ENCODE measurements around the gene ACTN2.

ACTN2 gene

GRCh38 chr1:236692128-236692527 lies 5.8 kb downstream of the ACTN2 start:
- DNase-seq, result no peak

DNA sequence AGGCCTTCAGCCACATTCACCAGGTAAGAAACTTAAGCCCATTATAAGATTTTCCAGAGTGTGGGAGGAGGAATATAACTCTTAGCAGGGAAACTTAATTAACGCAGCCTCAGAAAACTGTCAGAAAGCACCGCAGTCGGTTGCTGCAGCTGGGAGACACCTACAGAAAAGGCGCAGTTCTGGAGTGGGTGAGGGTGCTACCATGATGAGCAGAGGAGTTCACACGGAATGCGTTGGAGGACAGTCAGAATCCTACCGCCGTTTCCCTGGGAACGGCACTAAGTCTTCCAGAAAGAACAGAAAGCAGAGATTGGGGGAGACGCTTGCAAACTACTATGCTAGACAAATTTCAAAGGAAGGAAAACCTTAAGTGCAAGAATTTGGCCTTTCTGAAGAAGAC lies 6.4 kb downstream of the ACTN2 start:
- DNase-seq, result no peak

DNA sequence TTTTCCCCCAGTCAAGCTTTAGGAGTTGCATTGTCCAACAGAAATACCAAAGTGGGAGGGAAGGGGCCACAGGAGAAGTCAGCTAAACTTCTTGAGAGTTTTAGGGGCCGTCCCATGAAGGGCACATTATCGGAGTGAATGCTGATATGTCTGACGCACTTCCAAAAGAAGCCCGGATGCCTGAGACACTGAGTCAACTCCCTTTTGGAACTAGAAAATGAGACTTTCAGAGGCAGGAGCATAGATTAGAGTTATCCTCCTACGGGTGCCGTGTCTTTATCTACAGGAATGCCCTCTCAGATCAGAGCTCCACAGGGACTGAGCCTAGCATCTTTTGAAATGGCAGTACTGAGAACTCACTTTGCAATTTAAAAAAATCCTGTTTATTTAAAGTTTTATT lies 13.1 kb downstream of the ACTN2 start:
- DNase-seq, result no peak

- no peak for DNase-seq
Observed at GRCh38 chr1:236700903-236701302, 14.6 kb downstream of the ACTN2 start.

DNA sequence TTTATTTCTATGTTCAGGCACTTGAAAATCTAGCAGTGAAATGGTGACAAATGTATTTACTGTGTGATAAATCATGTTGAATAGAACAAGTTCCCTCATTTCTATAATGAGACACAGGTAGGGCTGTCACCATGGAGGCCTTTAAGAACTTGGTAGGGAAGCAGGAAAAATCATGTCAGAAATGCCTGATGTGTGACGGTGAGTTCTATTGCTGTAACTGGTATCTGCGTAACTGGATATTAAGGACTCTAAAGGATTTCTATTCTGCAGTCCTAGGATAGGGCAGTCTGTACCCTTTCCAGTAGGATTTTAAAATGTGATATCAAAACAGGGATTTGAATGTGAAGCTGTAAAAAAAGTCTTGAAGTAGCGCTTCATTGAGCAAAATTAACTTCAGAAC lies 15.5 kb downstream of the ACTN2 start:
- DNase-seq, result no peak

DNA sequence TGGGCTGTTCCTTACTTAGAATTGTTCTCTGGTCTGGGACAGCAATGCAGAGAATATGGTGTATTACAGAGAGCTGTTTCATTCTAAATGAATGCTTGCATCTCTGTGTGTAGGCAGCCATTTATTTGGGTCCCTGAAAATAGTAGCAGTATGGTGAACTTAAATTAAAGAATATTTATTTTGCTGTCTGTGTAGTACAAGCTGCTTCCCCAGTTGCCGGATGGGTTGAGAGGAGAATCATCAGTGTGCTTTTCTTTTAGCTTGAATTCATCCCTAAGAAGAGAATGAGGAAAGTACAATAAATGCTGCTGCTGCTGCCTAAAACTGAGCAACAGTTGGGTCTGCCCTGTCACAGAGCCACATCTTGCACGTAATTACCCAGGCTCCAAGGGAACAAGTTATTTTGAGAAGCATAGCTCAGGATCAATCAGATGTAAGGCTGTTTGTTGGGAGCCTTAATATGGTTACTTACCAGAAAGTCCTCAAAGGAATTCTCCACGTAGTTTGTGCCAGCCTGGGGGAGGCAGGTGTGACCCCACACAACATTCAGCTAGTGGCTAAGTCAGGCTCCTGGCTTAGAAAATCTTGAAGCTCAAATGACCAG lies 16.6 kb downstream of the ACTN2 start:
- no peak for DNase-seq

DNA sequence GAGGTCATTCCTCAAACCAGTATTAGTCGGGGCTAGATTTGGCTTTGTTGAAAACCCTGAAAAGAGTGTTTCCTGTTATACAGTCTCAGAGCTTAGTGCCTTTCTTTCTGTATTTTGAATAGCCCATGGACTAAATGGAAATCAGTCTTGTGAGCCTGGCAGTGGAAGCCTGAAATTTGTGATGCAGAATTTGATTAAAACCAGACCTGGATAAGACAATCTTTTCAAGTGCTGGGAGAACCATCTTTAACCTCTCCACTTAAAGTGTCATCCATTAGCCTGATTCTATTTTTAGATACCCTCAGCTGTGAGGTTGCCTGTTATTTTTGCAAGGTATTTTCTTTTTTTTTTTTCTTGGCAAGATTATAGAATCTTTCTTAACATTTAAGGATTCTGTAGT lies 19.5 kb downstream of the ACTN2 start:
- DNase-seq, result no peak

- DNase-seq, result no peak
Observed at GRCh38 chr1:236706183-236706582, 19.9 kb downstream of the ACTN2 start.

DNA sequence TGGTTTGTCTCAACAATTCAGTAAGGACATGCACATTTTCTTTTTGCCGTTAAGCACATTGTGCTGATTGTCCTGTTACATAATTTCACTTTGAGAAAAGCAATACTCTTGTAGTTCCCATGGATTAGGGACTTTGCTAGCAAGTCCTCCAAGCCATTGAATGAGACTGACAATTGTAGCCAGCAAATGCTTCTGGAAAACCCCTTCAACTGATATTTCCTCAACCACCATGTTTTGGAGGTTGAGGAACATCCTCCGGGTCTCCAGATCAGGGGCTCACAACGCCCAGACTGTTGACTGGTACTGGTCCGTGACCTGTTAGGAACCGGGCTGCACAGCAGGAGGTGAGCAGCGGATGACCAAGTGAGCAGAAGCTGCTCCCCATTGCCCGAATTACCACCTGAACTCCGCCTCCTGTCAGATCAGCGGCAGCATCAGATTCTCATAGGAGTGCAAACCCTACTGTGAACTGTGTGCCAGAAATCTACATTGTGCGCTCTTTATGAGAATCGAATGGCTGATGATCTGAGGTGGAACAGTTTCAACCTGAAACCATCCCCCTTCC lies 24.1 kb downstream of the ACTN2 start:
- DNase-seq, result no peak

GRCh38 chr1:236716160-236716559 lies 29.9 kb downstream of the ACTN2 start:
- DNase-seq, result no peak

GRCh38 chr1:236717811-236718210 lies 31.5 kb downstream of the ACTN2 start:
- DNase-seq, result no peak

GRCh38 chr1:236718328-236718727 lies 32.0 kb downstream of the ACTN2 start:
- DNase-seq, result no peak

DNA sequence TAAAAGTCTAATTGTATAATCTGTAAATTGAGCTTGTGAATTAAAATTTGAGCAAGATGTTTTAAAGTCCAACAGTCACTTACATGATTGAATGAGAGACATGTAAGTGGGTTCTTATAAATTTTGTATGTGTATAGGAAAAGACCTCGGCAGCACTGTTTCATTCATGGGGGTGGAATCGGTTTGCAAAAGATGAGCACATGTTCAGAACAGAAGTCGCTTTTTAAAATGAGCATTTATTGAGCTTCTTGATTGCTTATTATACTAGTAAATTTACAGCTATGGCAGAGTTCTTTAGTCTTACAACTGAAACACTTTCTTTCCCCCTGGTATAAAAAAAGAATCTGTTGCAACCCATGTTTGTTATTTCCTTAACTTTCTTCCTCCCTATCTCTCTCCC lies 33.9 kb downstream of the ACTN2 start:
- DNase-seq, result no peak

DNA sequence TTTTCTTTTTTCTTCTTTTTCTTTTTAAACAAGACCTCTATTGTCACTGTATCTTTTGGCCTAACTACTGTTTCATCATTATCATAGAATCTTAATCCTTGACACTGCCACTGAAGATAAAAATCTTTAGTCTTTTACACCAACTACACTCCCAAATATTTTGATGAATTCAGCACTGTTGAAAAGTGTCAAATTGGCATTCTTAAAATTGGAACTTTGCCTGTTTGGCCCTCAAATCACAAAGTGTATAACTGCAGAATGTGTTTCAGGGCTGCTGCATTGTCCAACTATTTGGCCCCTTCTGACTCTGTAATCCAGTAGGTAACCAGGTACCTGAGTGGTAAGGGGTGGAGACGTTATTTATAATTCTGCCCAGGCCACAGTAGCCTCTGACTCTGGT lies 34.3 kb downstream of the ACTN2 start:
- DNase-seq, result no peak

- no peak for DNase-seq
Observed at GRCh38 chr1:236724049-236724448, 37.8 kb downstream of the ACTN2 start.

DNA sequence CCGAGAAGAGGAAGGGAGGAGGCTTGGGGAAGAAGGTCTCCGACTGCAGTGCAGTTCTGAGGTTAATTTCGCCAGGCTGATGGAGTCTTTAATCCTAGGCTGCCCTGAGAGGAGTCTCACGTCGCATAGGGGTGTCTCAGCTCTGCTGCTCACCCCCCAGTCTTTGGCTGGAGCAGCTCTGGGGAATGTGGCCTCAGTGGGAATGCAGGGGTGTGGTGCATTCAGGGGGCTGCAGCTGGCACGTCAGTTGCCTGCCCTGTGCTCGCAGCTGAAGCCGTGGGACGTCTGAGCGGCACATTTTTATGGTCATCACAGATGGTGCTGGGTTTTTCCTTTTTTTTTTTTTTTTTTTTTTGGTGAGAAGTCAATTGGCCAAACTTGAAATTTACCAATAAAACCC lies 38.2 kb downstream of the ACTN2 start:
- DNase-seq, result no peak

- DNase-seq, result no peak
Observed at GRCh38 chr1:236725668-236726067, 39.4 kb downstream of the ACTN2 start.

- DNase-seq, result no peak
Observed at GRCh38 chr1:236727521-236727920, 41.2 kb downstream of the ACTN2 start.

- no peak for DNase-seq
Observed at GRCh38 chr1:236728752-236729151, 42.5 kb downstream of the ACTN2 start.

GRCh38 chr1:236733653-236734052 lies 47.4 kb downstream of the ACTN2 start:
- no peak for DNase-seq

GRCh38 chr1:236734141-236734765 lies 48.0 kb downstream of the ACTN2 start:
- DNase-seq, result no peak

DNA sequence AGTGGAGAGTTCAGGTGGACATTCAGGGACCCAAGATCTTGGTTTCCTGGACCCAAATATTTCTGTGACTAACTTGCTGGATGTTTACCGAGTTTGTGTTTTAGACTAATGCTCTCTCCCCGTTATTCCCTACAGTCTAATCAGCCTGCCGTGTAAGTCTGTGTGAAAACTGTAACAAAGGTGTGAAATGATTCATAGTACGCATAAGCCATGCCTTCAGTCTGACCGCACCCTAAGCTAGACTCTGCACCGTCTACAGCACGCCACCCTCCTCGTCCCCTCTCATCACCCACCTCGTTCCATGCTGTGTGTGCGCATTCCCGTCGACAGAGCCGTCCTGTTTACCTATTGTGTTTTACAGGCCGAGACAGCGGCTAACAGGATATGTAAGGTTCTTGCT lies 50.5 kb downstream of the ACTN2 start:
- DNase-seq, result no peak

DNA sequence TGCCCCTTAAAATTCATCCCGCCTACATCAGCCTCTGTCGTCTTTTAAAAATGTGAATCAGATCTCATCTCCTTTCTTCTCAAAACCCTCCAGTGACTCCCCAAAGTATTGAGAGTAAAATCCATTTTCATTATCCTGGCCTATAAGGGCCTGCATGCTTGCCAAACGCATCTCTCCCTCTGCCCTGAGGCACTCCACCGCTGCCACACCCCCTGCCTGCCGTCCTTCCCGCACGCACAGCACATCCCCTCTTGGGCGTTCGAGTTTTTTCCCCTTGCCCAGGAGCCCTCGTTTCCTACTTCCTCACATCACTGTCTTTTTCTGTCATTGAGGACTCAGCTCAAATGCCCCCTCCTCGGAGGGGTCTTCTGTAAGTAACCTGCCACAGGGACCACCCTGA lies 55.5 kb downstream of the ACTN2 start:
- DNase-seq, result no peak

DNA sequence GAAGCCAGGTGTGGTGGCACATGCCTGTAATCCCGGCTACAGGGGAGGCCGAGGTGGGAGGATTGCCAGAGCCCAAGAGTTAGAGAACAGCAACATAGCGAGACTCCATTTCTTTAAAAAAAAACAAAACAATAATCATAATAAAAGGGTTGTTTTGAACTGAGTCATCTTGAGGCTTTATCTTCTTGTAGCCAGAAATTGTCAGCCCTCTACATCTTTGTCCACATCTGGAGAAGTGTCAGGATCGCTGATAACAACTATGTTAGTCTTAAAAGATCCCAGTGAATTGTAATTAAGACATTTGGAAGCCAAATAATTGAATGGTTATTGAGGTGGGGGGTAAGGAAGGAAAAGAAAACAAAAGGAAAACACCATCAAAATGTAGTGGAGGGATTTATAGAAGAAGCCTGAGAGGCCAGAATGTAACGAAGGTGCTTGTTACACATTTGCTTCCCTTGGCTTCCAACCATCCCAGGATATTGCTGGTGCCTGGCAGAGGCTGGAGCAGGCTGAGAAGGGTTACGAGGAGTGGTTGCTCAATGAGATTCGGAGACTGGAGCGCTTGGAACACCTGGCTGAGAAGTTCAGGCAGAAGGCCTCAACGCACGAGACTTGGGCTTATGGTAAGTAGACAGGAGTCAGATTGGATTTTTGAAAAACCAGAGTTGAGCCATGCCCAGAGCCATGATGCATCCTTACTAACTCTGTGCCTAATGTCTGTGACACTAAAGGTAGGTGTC lies 56.3 kb downstream of the ACTN2 start:
- DNase-seq, result no peak

Data from effector CD8-positive, alpha-beta T cell (primary cell).